Measurements from ENCODE around the gene FGFR3.
A peak's percentile ranks its signal among the peaks of the same experiment; 100 is the strongest.

Gene FGFR3

GRCh38 chr4:1808396-1808795 lies 15.3 kb downstream of the FGFR3 start:
- H3K27me3 ChIP-seq (replicated peaks; ENCODE audit: control insufficient read depth, insufficient read depth, low read length) = no peaks in the 10 kb centered on the region
- peaks cover 14% of the 10 kb centered on the region for H3K36me3 ChIP-seq (ENCODE audit: control insufficient read depth, insufficient read depth, low read length, severe bottlenecking)
- H3K4me1 ChIP-seq (ENCODE audit: control insufficient read depth, insufficient read depth, low read length) = peaks cover 8% of the 10 kb centered on the region
- H3K4me3 ChIP-seq (ENCODE audit: low read length) = no peak overlapping the region
- no peaks in the 10 kb centered on the region for H3K9me3 ChIP-seq (ENCODE audit: control insufficient read depth, low read length)
- no peak for DNase-seq (ENCODE audit: low read depth)
- H3K9ac ChIP-seq (ENCODE audit: low read length) = no peak overlapping the region

- Histone ChIP-seq H3K9me3 (ENCODE audit: control insufficient read depth, low read length) (no peaks in the 10 kb centered on the region), H3K4me3 (ENCODE audit: low read length) (no peak overlapping the region), H3K9ac (ENCODE audit: low read length) (no peak overlapping the region), H3K27me3 (replicated peaks; ENCODE audit: control insufficient read depth, insufficient read depth, low read length) (no peaks in the 10 kb centered on the region), H3K4me1 (ENCODE audit: control insufficient read depth, insufficient read depth, low read length) (peaks cover 8% of the 10 kb centered on the region), H3K36me3 (ENCODE audit: control insufficient read depth, insufficient read depth, low read length, severe bottlenecking) (peaks cover 21% of the 10 kb centered on the region)
- DNase-seq (ENCODE audit: low read depth) = no peak
Observed at GRCh38 chr4:1808851-1809753, 16.0 kb downstream of the FGFR3 start.

DNA sequence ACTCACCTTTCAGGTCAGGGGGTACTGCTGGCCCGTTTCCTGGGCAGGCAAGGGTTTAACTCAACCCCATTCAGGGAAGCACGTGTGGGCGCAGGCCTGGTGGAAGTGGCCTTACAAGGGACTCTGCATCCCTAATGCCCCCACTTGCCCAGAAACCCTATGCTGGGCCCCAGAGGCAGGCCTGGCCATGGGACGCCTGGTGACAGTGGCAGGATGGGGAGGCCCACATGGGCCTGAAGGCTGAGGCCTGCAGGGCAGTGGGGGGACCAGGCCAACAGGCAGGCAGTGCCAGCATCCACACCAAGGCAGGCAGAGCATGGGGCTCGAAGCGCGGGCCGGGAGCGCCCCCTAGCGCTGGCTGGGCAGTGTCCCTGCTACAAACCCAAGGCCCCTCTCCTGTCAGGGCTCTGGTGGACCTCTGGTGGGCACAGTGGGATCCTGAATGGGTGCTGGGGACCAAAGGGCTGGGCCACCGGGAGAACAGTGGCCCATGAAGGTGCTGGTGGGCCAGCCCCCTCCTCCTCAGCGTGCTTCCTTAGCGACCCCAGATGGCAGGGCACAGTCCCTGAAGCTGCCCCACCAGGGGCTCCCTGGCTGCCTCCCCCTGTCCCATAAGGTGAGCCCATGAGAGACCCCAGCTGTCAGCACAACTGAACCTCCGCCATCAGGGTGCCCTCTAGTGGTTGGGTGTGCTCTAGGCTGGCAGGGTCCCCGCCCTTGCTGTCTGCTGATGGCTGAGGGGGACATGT lies 16.8 kb downstream of the FGFR3 start:
- Histone ChIP-seq H3K4me1 (ENCODE audit: control insufficient read depth, insufficient read depth, low read length) (peaks cover 8% of the 10 kb centered on the region), H3K9me3 (ENCODE audit: control insufficient read depth, low read length) (no peaks in the 10 kb centered on the region), H3K27me3 (replicated peaks; ENCODE audit: control insufficient read depth, insufficient read depth, low read length) (no peaks in the 10 kb centered on the region), H3K9ac (ENCODE audit: low read length) (no peak overlapping the region), H3K36me3 (ENCODE audit: control insufficient read depth, insufficient read depth, low read length, severe bottlenecking) (peaks cover 30% of the 10 kb centered on the region), H3K4me3 (ENCODE audit: low read length) (no peak overlapping the region)
- peak; percentile 75 for DNase-seq (ENCODE audit: low read depth)

DNA sequence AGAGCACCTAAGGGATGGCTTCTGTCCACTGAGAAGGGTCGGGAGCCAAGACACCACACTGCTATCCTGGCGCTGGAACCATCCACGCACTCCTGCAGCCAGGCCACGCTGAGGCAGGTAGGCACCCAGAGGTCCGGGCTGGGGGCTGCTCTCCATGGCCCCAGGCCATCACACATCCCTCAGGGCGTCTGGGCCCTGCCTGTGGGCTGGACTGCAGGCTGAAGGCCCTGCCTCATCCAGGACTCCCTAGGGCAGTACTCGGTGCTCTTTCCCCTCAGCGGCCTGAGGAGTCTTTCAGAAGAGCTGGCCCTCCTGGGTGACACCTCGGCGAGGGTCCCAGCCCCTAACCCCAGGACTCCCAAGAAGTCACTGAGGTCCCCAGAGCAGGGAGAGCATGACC lies 17.7 kb downstream of the FGFR3 start:
- no peaks in the 10 kb centered on the region for H3K9me3 ChIP-seq (ENCODE audit: control insufficient read depth, low read length)
- H3K4me3 ChIP-seq (ENCODE audit: low read length) = no peak overlapping the region
- no peaks in the 10 kb centered on the region for H3K27me3 ChIP-seq (replicated peaks; ENCODE audit: control insufficient read depth, insufficient read depth, low read length)
- no peak for DNase-seq (ENCODE audit: low read depth)
- peaks cover 8% of the 10 kb centered on the region for H3K4me1 ChIP-seq (ENCODE audit: control insufficient read depth, insufficient read depth, low read length)
- no peak overlapping the region for H3K9ac ChIP-seq (ENCODE audit: low read length)
- peaks cover 38% of the 10 kb centered on the region for H3K36me3 ChIP-seq (ENCODE audit: control insufficient read depth, insufficient read depth, low read length, severe bottlenecking)

- H3K4me1 ChIP-seq (ENCODE audit: control insufficient read depth, insufficient read depth, low read length) = peaks cover 8% of the 10 kb centered on the region
- H3K36me3 ChIP-seq (ENCODE audit: control insufficient read depth, insufficient read depth, low read length, severe bottlenecking) = peaks cover 53% of the 10 kb centered on the region
- no peak overlapping the region for H3K4me3 ChIP-seq (ENCODE audit: low read length)
- no peaks in the 10 kb centered on the region for H3K9me3 ChIP-seq (ENCODE audit: control insufficient read depth, low read length)
- H3K27me3 ChIP-seq (replicated peaks; ENCODE audit: control insufficient read depth, insufficient read depth, low read length) = no peaks in the 10 kb centered on the region
- no peak for DNase-seq (ENCODE audit: low read depth)
- no peak overlapping the region for H3K9ac ChIP-seq (ENCODE audit: low read length)
Observed at GRCh38 chr4:1812720-1813119, 19.6 kb downstream of the FGFR3 start.

DNA sequence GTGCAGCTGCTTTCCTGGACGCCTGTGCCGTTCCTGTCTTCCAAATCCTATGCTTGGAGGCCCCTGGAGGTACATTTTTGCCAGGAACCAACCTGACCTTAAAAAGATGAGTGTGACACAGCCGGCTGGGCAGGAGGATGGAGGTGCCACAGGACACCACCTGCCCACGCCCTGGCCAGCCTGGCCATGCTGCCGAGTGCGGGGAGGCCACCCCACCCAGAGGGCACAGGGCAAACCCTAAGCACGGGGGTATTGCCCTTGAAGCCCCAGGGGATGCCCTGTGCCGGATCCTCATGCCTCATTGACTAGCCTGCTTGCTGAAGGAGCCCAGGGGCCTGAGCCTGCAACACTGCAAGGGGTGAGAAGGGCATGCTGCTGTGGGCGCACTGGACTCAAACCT lies 20.1 kb downstream of the FGFR3 start:
- Histone ChIP-seq H3K9ac (ENCODE audit: low read length) (no peak overlapping the region), H3K36me3 (ENCODE audit: control insufficient read depth, insufficient read depth, low read length, severe bottlenecking) (peaks cover 58% of the 10 kb centered on the region), H3K4me3 (ENCODE audit: low read length) (no peak overlapping the region), H3K9me3 (ENCODE audit: control insufficient read depth, low read length) (no peaks in the 10 kb centered on the region), H3K27me3 (replicated peaks; ENCODE audit: control insufficient read depth, insufficient read depth, low read length) (no peaks in the 10 kb centered on the region), H3K4me1 (ENCODE audit: control insufficient read depth, insufficient read depth, low read length) (peaks cover 8% of the 10 kb centered on the region)
- DNase-seq (ENCODE audit: low read depth) = no peak

GRCh38 chr4:1813915-1814314 lies 20.8 kb downstream of the FGFR3 start:
- DNase-seq (ENCODE audit: low read depth) = no peak
- H3K4me3 ChIP-seq (ENCODE audit: low read length) = no peak overlapping the region
- H3K9me3 ChIP-seq (ENCODE audit: control insufficient read depth, low read length) = no peaks in the 10 kb centered on the region
- no peak overlapping the region for H3K9ac ChIP-seq (ENCODE audit: low read length)
- no peaks in the 10 kb centered on the region for H3K27me3 ChIP-seq (replicated peaks; ENCODE audit: control insufficient read depth, insufficient read depth, low read length)
- H3K4me1 ChIP-seq (ENCODE audit: control insufficient read depth, insufficient read depth, low read length) = peaks cover 8% of the 10 kb centered on the region
- peaks cover 65% of the 10 kb centered on the region for H3K36me3 ChIP-seq (ENCODE audit: control insufficient read depth, insufficient read depth, low read length, severe bottlenecking)

DNA sequence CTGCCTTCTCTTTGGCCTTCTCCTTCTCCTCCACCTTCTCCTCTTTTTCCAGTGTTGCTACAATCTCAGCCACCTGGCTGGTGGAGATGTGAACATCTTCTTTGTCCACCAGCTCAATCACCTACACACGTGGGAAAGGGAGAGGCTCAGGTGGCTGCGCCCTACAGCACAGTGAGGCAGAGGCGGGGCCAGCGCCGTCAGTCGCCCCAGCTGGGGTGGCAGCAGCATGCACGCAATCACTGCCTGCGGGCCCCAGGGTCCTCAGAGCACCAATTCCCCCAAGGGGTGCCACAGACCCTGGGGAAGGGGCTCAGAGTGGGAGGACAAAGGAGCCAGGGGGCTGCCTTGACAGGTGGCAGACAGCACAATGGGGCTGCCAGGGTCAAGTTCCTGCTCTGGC lies 21.4 kb downstream of the FGFR3 start:
- H3K4me1 ChIP-seq (ENCODE audit: control insufficient read depth, insufficient read depth, low read length) = peaks cover 8% of the 10 kb centered on the region
- peaks cover 70% of the 10 kb centered on the region for H3K36me3 ChIP-seq (ENCODE audit: control insufficient read depth, insufficient read depth, low read length, severe bottlenecking)
- H3K27me3 ChIP-seq (replicated peaks; ENCODE audit: control insufficient read depth, insufficient read depth, low read length) = no peaks in the 10 kb centered on the region
- no peaks in the 10 kb centered on the region for H3K9me3 ChIP-seq (ENCODE audit: control insufficient read depth, low read length)
- no peak overlapping the region for H3K4me3 ChIP-seq (ENCODE audit: low read length)
- no peak for DNase-seq (ENCODE audit: low read depth)
- H3K9ac ChIP-seq (ENCODE audit: low read length) = no peak overlapping the region

DNA sequence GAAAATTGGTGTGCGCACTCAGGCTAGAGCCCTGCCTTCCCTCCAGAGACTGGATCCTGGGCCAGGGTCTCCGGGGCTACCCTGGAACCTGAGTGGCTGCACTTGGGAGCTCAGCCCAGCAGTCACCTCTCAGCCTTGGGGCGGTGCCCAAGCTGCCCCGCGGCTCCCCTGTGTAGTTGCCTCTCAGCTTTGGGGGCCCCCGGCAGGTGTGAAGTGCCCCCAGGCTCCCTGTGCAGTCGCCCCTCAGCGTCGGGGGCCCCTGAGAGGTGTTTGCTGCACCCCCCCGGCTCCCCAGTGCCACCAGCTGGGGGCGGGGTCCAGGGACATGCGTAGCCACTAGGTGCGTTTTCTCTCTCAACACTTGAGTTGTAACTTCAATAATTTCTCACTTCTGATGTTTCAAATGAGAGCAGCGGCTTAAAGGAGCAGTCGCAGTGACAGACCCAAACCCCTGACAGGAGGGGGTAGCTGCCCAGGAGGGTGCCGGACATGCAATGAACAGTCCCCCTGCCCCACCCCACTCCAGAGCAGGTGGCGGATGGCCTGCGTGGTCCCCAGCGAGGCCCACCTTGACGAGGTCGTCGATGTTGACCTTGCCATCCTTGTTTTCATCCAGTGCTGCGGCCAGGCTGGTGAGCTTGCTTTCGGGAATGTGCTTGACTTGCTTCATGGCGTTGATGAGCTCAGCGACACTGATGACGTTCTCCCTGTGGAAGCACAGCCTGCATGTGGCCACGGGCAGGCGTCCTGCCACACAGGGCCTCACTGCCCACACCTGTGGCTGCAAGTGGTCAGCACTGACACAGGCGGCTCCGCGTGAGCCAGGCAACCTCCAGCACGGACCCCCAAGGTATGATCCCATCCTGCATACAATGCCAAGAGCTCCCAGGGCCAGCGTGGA lies 22.3 kb downstream of the FGFR3 start:
- Histone ChIP-seq H3K27me3 (replicated peaks; ENCODE audit: control insufficient read depth, insufficient read depth, low read length) (no peaks in the 10 kb centered on the region), H3K4me1 (ENCODE audit: control insufficient read depth, insufficient read depth, low read length) (peaks cover 8% of the 10 kb centered on the region), H3K4me3 (ENCODE audit: low read length) (no peak overlapping the region), H3K9me3 (ENCODE audit: control insufficient read depth, low read length) (no peaks in the 10 kb centered on the region), H3K36me3 (ENCODE audit: control insufficient read depth, insufficient read depth, low read length, severe bottlenecking) (peaks cover 79% of the 10 kb centered on the region), H3K9ac (ENCODE audit: low read length) (no peak overlapping the region)
- no peak for DNase-seq (ENCODE audit: low read depth)

DNA sequence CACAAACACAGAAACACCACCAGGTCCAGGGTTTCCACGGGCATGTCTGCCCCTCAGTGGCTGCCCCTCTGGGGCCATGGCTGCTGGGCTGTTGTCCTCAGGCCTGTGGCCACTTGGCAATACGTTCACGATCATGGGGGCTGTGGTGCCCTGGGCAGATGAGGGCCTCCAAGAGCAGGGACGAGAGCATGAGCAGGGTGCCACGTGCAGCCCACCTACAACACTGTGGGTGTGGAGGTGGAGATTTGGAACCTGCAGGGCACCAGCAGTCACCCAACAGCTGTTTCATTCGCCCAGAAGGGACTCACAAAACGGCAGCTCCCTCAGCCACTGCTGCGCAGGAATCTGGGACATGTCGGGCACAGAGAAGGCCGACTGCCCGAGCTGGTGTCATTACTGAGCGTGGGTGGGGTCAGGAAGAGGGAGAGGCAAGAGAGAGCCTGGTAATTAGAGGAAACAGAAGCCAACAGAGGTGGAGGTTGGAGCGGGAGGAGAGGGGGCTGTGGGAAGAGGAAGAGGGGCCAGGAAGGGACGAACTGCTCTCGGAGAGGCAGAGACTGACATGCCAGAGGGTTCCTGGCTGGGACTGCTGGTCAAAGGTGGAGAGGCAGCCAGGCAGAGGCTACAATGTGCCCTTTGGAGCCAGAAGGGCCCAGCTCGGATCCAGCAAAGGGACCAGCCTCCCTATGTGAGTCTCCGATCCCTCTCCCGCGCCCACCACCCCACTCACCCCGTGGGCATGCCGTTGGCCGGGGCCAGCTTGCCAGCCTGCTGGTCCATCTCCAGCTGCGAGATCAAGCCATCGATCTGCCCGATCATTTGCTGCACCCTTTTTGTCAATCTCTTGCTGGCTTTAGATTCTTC lies 23.1 kb downstream of the FGFR3 start:
- Histone ChIP-seq H3K4me1 (ENCODE audit: control insufficient read depth, insufficient read depth, low read length) (peaks cover 4% of the 10 kb centered on the region), H3K36me3 (ENCODE audit: control insufficient read depth, insufficient read depth, low read length, severe bottlenecking) (peaks cover 80% of the 10 kb centered on the region), H3K4me3 (ENCODE audit: low read length) (no peak overlapping the region), H3K27me3 (replicated peaks; ENCODE audit: control insufficient read depth, insufficient read depth, low read length) (no peaks in the 10 kb centered on the region), H3K9me3 (ENCODE audit: control insufficient read depth, low read length) (no peaks in the 10 kb centered on the region), H3K9ac (ENCODE audit: low read length) (no peak overlapping the region)
- no peak for DNase-seq (ENCODE audit: low read depth)

Measured in adipocyte (in vitro differentiated cells).